HEK293 (cell line): ENCODE results near the gene GLCCI1.

ENCODE experiments used
- CTCF ChIA-PET: fragments of 350-600 bp; formaldehyde crosslinking; extraction: SDS; loops from one replicate; lab custom pipeline; 2021; ENCODE audit warnings: antibody characterized with exemption; lab: Yijun Ruan, JAX
- POLR2A ChIA-PET: fragments of 300-600 bp; formaldehyde crosslinking; extraction: SDS; loops from one replicate; lab custom pipeline; 2020; ENCODE audit warnings: antibody characterized with exemption, inconsistent platforms; lab: Yijun Ruan, JAX
- H3K27ac ChIP-seq: fragments of 200-500 bp; sonication (Bioruptor generic); 2 replicates; pipeline ENCODE4 v1.5.1; 2014; ENCODE audit warnings: low read depth, low read length, control low read depth, inconsistent platforms; ENCODE audit errors: extremely low read depth
- H3K36me3 ChIP-seq, 2 experiments: fragments of 200-500 bp in 1 of 2; sonication (Bioruptor generic) in 1 of 2; 1 replicate in 1 of 2; 2 replicates in 1 of 2; pipeline ENCODE4 v1.5.1; 2014 to 2017; ENCODE audit warnings: inconsistent platforms in 2 of 2, low read length in 2 of 2; ENCODE audit not compliant: control insufficient read depth in 2 of 2, insufficient read depth in 1 of 2
- H3K4me1 ChIP-seq: fragments of 200-500 bp; sonication (Bioruptor generic); 2 replicates; pipeline ENCODE4 v1.5.1; 2014; ENCODE audit warnings: mild to moderate bottlenecking, low read length, inconsistent platforms; ENCODE audit not compliant: control insufficient read depth, insufficient read depth
- H3K4me3 ChIP-seq: 2 replicates; pipeline ENCODE4 v1.5.1; 2011; ENCODE audit warnings: low read depth, mild to moderate bottlenecking, control low read depth, low read length, moderate library complexity
- H3K9me3 ChIP-seq: fragments of 200-500 bp; sonication (Bioruptor generic); 2 replicates; pipeline ENCODE4 v1.5.1; 2014; ENCODE audit warnings: low read depth, low read length, inconsistent platforms; ENCODE audit not compliant: control insufficient read depth, insufficient read depth
- KLF9 ChIP-seq: fragments of 450-650 bp; formaldehyde crosslinking; IDR thresholded peaks from 2 replicates; pipeline ENCODE4 v1.5.1; 2016; ENCODE audit warnings: missing biosample characterization, missing genetic modification characterization, low read depth
- OSR2 ChIP-seq: fragments of 450-650 bp; formaldehyde crosslinking; IDR thresholded peaks from 2 replicates; pipeline ENCODE4 v1.5.1; 2016; ENCODE audit warnings: missing biosample characterization, missing genetic modification characterization
- SCRT1 ChIP-seq: fragments of 450-650 bp; formaldehyde crosslinking; IDR thresholded peaks from 2 replicates; pipeline ENCODE4 v1.5.1; 2016; ENCODE audit warnings: missing biosample characterization, missing genetic modification characterization, borderline replicate concordance
- SETDB1 ChIP-seq: IDR thresholded peaks from one replicate; pipeline ENCODE4 v1.6.1; 2017; ENCODE audit warnings: mild to moderate bottlenecking, low read length, moderate library complexity, mixed read lengths; ENCODE audit not compliant: insufficient read length
- YY2 ChIP-seq: fragments of 450-650 bp; formaldehyde crosslinking; IDR thresholded peaks from 2 replicates; pipeline ENCODE4 v1.5.1; 2016; ENCODE audit warnings: missing biosample characterization, missing genetic modification characterization
- ZNF335 ChIP-seq: fragments of 450-650 bp; formaldehyde crosslinking; conservative IDR thresholded peaks from 2 replicates; pipeline ENCODE4 v1.5.1; 2016; ENCODE audit warnings: missing biosample characterization, missing genetic modification characterization
- ZNF37A ChIP-seq: fragments of 450-650 bp; IDR thresholded peaks from 2 replicates; pipeline ENCODE4 v1.5.1; 2018; ENCODE audit warnings: missing biosample characterization, missing genetic modification characterization
- ZNF701 ChIP-seq: fragments of 450-650 bp; formaldehyde crosslinking; IDR thresholded peaks from 2 replicates; pipeline ENCODE4 v1.5.1; 2016; ENCODE audit warnings: missing biosample characterization, missing genetic modification characterization
- ZNF791 ChIP-seq: fragments of 450-650 bp; formaldehyde crosslinking; IDR thresholded peaks from 2 replicates; pipeline ENCODE4 v1.5.1; 2016; ENCODE audit warnings: missing biosample characterization, missing genetic modification characterization
- ZSCAN16 ChIP-seq: fragments of 450-650 bp; formaldehyde crosslinking; IDR thresholded peaks from 2 replicates; pipeline ENCODE4 v1.5.1; 2016; ENCODE audit warnings: missing biosample characterization, missing genetic modification characterization
- TF ChIP-seq, protein P1 (sequence below): fragments of 450-650 bp; formaldehyde crosslinking; IDR thresholded peaks from 2 replicates; pipeline ENCODE4 v1.5.1; 2017; ENCODE audit warnings: missing biosample characterization, missing genetic modification characterization
- TF ChIP-seq, protein P2 (sequence below): fragments of 450-650 bp; formaldehyde crosslinking; IDR thresholded peaks from 2 replicates; pipeline ENCODE4 v1.5.1; 2016; ENCODE audit warnings: missing biosample characterization, missing genetic modification characterization, low read depth
- TF ChIP-seq, protein P3 (sequence below): fragments of 450-650 bp; formaldehyde crosslinking; IDR thresholded peaks from 2 replicates; pipeline ENCODE4 v1.5.1; 2016; ENCODE audit warnings: missing biosample characterization, missing genetic modification characterization
- TF ChIP-seq, protein P4 (sequence below): sonication (generic); formaldehyde crosslinking; IDR thresholded peaks from 2 replicates; pipeline ENCODE4 v1.8.1; 2022; ENCODE audit warnings: mild to moderate bottlenecking, moderate library complexity, missing genetic modification reagents
- TF ChIP-seq, protein P5 (sequence below): fragments of 450-650 bp; formaldehyde crosslinking; IDR thresholded peaks from 2 replicates; pipeline ENCODE4 v1.5.1; 2016; ENCODE audit warnings: missing biosample characterization, missing genetic modification characterization
- TF ChIP-seq, protein P6 (sequence below): fragments of 450-650 bp; formaldehyde crosslinking; IDR thresholded peaks from 2 replicates; pipeline ENCODE4 v1.5.1; 2016; ENCODE audit warnings: missing biosample characterization, missing genetic modification characterization
- TF ChIP-seq, protein P7 (sequence below): fragments of 450-650 bp; formaldehyde crosslinking; IDR thresholded peaks from 2 replicates; pipeline ENCODE4 v1.5.1; 2016; ENCODE audit warnings: missing biosample characterization, missing genetic modification characterization

The GLCCI1 gene

DNA sequence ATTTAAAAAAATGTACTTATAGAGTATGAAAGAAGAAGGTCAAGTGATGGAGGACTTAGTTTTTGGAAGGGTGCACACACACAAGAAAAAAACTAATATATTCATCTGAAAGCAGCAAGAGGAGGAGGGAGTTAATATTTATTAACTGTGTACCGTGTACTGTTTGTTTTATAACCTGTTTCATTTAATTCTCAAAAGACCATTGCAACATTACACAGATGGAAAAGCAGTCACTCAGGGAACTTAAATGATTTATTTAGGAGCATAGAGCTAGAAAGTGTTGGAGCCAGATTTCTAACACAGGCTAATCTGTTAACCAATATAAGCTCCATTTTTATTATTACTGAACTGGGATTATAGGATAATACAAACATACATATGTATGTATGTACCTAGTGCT is 36.7 kb downstream of the GLCCI1 start:
- H3K36me3 ChIP-seq, result peaks cover 4 to 14% of the 10 kb centered on the region in 2 experiments
- H3K4me3 ChIP-seq, result no peak overlapping the region
- CTCF ChIA-PET, result interaction anchor here (0.6 to 0.7 kb wide), 2 partner anchors 29 to 33 kb away, joined by 3 read pairs; no protein-coding TSS in a partner anchor
- H3K9me3 ChIP-seq, result no peaks in the 10 kb centered on the region
- POLR2A ChIA-PET, result interaction anchor here (0.6 kb wide), 1 partner anchor 124 kb away, joined by 3 read pairs; no protein-coding TSS in a partner anchor
- no peak overlapping the region for H3K27ac ChIP-seq
- no peaks in the 10 kb centered on the region for H3K4me1 ChIP-seq
- TF ChIP-seq, protein P1, sequence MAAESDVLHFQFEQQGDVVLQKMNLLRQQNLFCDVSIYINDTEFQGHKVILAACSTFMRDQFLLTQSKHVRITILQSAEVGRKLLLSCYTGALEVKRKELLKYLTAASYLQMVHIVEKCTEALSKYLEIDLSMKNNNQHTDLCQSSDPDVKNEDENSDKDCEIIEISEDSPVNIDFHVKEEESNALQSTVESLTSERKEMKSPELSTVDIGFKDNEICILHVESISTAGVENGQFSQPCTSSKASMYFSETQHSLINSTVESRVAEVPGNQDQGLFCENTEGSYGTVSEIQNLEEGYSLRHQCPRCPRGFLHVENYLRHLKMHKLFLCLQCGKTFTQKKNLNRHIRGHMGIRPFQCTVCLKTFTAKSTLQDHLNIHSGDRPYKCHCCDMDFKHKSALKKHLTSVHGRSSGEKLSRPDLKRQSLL (tag by site-specific recombination), result no peak
- TF ChIP-seq ZNF701 (tag by site-specific recombination) (no peak), ZSCAN16 (tag by site-specific recombination) (no peak), OSR2 (no peak), ZNF37A (tag by site-specific recombination) (no peak), ZNF335 (tag by site-specific recombination) (no peak)
- TF ChIP-seq, protein P2, sequence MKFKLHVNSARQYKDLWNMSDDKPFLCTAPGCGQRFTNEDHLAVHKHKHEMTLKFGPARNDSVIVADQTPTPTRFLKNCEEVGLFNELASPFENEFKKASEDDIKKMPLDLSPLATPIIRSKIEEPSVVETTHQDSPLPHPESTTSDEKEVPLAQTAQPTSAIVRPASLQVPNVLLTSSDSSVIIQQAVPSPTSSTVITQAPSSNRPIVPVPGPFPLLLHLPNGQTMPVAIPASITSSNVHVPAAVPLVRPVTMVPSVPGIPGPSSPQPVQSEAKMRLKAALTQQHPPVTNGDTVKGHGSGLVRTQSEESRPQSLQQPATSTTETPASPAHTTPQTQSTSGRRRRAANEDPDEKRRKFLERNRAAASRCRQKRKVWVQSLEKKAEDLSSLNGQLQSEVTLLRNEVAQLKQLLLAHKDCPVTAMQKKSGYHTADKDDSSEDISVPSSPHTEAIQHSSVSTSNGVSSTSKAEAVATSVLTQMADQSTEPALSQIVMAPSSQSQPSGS, result no peak
- TF ChIP-seq, protein P3, sequence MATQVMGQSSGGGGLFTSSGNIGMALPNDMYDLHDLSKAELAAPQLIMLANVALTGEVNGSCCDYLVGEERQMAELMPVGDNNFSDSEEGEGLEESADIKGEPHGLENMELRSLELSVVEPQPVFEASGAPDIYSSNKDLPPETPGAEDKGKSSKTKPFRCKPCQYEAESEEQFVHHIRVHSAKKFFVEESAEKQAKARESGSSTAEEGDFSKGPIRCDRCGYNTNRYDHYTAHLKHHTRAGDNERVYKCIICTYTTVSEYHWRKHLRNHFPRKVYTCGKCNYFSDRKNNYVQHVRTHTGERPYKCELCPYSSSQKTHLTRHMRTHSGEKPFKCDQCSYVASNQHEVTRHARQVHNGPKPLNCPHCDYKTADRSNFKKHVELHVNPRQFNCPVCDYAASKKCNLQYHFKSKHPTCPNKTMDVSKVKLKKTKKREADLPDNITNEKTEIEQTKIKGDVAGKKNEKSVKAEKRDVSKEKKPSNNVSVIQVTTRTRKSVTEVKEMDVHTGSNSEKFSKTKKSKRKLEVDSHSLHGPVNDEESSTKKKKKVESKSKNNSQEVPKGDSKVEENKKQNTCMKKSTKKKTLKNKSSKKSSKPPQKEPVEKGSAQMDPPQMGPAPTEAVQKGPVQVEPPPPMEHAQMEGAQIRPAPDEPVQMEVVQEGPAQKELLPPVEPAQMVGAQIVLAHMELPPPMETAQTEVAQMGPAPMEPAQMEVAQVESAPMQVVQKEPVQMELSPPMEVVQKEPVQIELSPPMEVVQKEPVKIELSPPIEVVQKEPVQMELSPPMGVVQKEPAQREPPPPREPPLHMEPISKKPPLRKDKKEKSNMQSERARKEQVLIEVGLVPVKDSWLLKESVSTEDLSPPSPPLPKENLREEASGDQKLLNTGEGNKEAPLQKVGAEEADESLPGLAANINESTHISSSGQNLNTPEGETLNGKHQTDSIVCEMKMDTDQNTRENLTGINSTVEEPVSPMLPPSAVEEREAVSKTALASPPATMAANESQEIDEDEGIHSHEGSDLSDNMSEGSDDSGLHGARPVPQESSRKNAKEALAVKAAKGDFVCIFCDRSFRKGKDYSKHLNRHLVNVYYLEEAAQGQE, result no peak
- TF ChIP-seq, protein P4, sequence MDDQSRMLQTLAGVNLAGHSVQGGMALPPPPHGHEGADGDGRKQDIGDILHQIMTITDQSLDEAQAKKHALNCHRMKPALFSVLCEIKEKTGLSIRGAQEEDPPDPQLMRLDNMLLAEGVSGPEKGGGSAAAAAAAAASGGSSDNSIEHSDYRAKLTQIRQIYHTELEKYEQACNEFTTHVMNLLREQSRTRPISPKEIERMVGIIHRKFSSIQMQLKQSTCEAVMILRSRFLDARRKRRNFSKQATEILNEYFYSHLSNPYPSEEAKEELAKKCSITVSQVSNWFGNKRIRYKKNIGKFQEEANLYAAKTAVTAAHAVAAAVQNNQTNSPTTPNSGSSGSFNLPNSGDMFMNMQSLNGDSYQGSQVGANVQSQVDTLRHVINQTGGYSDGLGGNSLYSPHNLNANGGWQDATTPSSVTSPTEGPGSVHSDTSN, result no peak
- TF ChIP-seq, all 188 proteins: peak for 0

DNA sequence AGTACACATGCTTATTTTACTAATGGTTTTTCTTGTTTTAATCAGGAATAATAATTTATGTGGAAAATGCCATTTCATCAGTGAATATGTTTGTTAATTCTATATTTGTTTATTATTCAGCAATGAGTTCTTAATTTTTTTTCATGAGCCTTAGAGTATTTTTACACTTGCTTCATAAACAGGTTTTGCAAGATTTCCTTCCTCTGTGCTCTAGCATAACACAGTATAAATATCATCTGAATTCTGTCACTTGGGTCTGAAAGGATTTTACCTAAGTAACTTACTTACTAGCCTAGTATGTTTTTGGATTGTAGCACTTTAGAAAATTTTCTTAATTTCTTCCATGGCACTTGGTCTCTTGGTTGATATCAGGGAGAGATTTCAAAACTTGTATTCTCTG is 45.8 kb downstream of the GLCCI1 start:
- H3K4me3 ChIP-seq, result no peak overlapping the region
- H3K9me3 ChIP-seq, result no peaks in the 10 kb centered on the region
- no peak overlapping the region for H3K27ac ChIP-seq
- peaks cover 0 to 3% of the 10 kb centered on the region in 2 experiments; a peak in 2 of 3 replicates for H3K36me3 ChIP-seq
- ChIA-PET CTCF (no interaction called here), POLR2A (no interaction called here)
- no peak for TF ChIP-seq ZSCAN16 (tag by site-specific recombination)
- TF ChIP-seq, protein P5, sequence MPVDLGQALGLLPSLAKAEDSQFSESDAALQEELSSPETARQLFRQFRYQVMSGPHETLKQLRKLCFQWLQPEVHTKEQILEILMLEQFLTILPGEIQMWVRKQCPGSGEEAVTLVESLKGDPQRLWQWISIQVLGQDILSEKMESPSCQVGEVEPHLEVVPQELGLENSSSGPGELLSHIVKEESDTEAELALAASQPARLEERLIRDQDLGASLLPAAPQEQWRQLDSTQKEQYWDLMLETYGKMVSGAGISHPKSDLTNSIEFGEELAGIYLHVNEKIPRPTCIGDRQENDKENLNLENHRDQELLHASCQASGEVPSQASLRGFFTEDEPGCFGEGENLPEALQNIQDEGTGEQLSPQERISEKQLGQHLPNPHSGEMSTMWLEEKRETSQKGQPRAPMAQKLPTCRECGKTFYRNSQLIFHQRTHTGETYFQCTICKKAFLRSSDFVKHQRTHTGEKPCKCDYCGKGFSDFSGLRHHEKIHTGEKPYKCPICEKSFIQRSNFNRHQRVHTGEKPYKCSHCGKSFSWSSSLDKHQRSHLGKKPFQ, result no peak
- TF ChIP-seq, protein P6, sequence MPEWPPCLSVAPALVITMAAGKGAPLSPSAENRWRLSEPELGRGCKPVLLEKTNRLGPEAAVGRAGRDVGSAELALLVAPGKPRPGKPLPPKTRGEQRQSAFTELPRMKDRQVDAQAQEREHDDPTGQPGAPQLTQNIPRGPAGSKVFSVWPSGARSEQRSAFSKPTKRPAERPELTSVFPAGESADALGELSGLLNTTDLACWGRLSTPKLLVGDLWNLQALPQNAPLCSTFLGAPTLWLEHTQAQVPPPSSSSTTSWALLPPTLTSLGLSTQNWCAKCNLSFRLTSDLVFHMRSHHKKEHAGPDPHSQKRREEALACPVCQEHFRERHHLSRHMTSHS (tag by site-specific recombination), result no peak
- TF ChIP-seq SETDB1, result no peak
- no peak for TF ChIP-seq KLF9 (tag by site-specific recombination)
- TF ChIP-seq, protein P7, sequence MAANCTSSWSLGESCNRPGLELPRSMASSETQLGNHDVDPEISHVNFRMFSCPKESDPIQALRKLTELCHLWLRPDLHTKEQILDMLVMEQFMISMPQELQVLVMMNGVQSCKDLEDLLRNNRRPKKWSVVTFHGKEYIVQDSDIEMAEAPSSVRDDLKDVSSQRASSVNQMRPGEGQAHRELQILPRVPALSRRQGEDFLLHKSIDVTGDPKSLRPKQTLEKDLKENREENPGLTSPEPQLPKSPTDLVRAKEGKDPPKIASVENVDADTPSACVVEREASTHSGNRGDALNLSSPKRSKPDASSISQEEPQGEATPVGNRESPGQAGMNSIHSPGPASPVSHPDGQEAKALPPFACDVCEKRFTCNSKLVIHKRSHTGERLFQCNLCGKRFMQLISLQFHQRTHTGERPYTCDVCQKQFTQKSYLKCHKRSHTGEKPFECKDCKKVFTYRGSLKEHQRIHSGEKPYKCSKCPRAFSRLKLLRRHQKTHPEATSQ (tag by site-specific recombination), result no peak
- TF ChIP-seq ZNF791, result no peak
- no peak for TF ChIP-seq SCRT1 (tag by site-specific recombination)
- no peak for TF ChIP-seq YY2 (tag by site-specific recombination)
- TF ChIP-seq, all 188 proteins: peak for 0
- no peaks in the 10 kb centered on the region for H3K4me1 ChIP-seq
